ENCODE measurements around the gene PPM1N.
"Not testable (repeated sequence)": the region's sequence is repeated elsewhere in the genome, so short reads cannot be mapped to it uniquely, and the experiment has no call there.

PPM1N gene

GRCh38 chr19:45510352-45510751 is 12.1 kb downstream of the PPM1N start:
- DNase-seq = not testable (repeated sequence)

DNA sequence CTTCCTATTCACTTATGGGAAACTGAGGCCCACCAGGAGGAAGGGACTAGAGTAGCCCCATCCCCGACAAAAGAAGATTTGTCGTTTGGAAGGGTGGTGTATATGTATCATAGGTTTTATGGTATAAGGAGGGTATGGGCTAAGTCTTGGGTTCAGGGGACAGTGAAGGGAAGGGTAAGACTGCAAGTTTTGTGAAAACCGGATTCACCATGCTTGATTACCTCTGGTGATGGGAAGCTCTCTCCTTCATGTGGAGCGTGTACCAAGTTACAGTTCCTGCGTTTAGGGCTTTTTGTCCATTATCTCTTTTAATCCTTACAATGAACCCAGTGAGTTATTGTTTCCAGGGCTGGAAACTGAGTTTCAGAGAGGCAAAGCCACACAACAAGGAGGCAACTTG is 12.8 kb downstream of the PPM1N start:
- DNase-seq = no peak

DNA sequence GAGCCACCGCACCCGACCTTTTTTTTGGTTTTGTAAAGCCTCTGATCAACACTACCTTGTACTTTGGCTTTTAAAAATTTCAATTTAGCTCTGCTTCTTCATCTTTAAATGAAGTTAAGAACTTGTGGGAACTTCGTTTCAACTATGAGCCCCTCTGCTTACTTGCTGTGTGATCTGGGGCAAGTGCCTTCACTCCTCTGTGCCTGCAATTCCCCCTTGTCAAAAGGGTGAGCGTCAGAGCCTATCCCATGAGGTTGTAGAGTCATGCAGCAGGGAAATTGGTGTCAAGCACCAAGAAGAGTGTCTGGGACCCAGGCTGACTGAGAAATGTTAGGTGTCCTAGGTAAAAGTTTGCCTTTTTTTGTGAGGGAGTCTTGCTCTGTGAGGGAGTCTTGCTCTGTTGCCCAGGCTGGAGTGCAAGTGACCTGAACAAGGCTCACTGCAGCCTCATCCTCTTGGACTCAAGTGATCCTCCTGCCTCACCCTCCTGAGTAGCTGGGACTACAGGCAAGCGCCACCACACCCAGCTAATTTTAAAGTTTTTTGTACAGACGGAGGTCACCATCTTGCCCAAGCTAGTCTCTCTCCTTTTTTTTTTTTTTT is 14.7 kb downstream of the PPM1N start:
- no peak for DNase-seq

- no peak for DNase-seq
Observed at GRCh38 chr19:45514376-45515051, 16.3 kb downstream of the PPM1N start.

DNA sequence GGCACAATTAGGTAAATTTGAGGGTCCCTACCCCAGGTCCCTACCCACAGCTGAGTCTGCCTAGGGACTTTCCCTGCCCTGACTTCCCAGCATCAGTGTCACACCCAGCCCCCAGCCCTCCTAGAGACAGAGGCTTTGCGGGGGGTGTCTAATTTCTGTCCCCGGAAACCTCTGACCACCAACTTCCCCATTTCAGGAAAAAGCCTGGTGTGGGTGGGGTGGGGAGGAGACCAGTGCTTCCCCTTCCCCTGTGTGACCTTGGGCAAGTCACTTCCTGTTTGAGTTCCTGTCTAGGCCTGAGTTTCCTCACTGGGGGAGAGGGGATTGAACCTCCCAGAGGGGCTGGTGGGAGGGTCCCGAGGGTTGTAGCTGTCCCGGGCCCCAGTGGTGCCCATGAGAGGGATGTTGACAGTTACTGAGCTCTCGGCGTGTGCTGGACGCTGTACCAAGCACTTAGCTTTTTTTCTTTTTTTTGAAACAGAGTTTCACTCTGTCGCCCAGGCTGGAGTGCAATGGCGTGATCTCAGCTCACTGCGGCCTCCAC is 16.9 kb downstream of the PPM1N start:
- DNase-seq = no peak

- DNase-seq = no peak
Observed at GRCh38 chr19:45515807-45516401, 17.7 kb downstream of the PPM1N start.

DNA sequence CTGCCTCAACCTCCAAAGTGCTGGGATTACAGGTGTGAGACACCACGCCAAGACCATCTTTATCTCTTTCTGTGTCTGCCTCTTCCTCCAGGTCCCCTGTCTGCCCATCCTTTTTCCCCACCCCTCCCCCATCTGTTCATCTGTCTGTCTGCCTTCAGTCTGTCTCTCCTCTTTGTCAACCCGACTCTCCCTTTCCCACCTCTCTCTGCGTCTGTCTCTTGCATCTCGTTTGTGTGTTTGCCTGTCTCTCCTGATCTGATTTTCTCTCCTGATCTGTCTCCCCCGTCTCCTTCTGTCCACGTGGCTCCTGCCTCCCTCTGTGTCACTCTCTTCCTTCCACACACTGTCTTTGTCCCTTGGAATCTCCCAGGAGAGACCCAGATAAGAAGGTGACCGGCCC is 19.0 kb downstream of the PPM1N start:
- DNase-seq = no peak

DNA sequence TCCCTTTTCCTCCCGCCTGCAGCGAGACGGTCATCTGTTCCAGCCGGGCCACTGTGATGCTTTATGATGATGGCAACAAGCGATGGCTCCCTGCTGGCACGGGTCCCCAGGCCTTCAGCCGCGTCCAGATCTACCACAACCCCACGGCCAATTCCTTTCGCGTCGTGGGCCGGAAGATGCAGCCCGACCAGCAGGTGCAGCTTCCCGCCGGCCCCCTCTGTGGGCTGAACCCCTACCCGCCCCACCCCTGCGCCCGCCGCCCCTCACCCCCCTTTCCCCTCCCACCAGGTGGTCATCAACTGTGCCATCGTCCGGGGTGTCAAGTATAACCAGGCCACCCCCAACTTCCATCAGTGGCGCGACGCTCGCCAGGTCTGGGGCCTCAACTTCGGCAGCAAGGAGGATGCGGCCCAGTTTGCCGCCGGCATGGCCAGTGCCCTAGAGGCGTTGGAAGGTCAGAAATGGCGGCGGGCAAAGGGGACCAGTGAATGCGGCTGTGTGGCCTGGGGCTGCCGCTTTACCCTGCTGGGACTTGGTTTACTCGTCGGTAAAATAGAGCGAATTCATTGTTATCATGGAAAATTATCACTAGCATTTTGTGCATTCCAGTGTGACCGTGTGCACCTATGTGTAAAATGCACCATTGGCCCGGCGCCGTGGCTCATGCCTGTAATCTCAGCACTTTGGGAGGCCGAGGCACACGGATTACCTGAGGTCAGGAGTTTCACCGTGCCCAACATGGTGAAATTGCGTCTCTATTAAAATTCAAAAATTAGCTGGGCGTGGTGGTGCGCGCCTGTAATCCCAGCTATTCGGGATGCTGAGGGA is 19.6 kb downstream of the PPM1N start:
- DNase-seq = no peak

DNA sequence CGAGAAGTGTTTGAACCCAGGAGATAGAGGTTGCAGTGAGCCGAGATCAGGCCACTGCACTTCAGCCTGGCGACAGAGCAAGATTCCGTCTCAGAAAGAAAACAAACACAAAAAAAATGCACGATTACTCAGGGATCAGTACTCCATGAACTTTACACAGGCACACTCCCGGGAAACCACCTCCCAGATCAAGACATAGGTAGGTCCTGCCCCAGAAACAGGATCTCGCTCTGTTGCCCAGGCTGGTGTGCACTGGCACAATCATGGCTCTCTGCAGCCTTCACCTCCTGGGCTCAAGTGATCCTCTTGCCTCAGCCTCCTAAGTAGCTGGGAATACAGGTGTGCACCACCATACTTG is 20.2 kb downstream of the PPM1N start:
- DNase-seq = no peak

- DNase-seq = no peak
Observed at GRCh38 chr19:45522010-45522941, 24.0 kb downstream of the PPM1N start.

DNA sequence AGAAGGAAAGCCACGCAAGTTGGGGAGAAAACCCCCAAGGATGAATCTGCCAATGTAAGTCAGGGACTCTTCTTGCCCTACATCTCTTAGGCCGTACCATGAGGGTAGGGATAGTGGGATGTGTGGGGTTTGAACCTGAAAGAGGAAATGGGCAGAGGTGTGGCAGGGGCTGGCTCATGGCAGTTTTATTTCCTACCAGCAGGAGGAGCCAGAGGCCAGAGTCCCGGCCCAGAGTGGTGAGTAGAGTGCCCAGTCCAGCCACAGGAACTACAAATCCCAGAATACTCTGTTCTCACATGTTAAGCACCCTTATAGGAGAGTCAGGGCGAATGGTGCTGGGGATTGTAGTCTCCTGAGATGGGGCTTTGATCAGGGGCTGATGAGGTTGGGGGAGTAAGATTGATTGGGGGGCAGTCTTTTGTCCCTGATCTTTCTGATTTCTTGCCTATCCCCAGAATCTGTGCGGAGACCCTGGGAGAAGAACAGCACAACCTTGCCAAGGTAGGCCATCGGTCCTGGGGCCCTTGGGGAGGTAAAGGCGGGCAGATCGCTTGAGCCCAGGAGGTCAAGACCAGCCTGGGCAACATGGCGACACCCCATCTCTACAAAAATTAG is 25.5 kb downstream of the PPM1N start:
- DNase-seq = no peak

- DNase-seq = no peak
Observed at GRCh38 chr19:45524575-45525129, 26.4 kb downstream of the PPM1N start.

DNA sequence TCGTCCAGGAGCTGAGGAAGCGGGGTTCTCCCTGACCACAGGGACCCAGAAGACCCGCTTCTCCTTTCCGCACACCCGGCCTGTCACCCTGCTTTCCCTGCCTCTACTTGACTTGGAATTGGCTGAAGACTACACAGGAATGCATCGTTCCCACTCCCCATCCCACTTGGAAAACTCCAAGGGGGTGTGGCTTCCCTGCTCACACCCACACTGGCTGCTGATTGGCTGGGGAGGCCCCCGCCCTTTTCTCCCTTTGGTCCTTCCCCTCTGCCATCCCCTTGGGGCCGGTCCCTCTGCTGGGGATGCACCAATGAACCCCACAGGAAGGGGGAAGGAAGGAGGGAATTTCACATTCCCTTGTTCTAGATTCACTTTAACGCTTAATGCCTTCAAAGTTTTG is 27.9 kb downstream of the PPM1N start:
- DNase-seq = no peak

GRCh38 chr19:45526971-45527370 is 28.7 kb downstream of the PPM1N start:
- DNase-seq = no peak

DNA sequence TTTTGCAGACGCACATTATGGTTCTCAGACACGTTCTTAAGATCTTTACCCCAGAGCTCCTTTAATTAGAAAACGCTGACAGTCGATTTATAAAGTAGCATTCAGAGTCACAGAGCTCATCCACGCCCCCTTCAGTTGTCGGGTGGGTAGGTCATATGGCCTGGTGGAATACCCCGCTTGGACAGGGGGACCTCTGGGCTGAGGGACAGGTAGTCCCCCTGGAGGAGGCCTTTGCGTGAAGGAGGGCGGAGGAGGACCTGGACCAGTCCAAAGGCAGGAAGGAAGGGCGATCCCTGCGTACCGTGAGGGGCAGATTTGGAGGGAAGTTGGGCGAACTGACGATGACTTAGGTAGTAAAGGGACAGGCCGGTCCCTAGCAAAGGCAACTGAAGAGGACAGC is 29.5 kb downstream of the PPM1N start:
- DNase-seq = no peak

DNA sequence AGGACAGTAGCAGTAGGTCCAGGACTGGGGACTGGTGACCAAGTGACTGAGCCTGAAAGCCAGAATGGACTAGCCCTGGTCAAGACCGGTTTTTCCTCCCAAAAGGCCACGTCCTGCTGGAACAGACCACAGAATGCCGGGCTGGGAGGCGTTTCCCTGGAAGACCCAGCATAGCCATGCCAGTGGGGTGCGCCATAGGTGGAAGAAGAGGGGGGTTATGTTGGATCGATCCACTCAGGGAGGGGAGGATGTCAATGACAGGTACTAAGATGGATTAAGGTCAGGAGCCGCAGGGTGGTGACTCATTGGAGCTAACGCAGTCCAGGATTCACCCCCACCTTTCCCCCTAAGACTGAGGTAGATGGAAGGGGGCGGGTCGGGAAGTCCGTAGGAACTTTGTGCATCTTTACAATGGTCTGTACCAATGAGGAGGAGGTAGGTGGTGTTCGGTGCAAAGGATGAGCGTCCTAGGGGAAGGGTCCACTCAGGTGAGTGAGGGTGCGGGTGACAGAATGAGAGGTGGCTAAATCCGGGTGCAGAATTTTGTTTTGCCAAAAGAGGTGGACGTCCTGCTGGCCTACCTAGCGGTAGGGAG is 30.0 kb downstream of the PPM1N start:
- DNase-seq = no peak

DNA sequence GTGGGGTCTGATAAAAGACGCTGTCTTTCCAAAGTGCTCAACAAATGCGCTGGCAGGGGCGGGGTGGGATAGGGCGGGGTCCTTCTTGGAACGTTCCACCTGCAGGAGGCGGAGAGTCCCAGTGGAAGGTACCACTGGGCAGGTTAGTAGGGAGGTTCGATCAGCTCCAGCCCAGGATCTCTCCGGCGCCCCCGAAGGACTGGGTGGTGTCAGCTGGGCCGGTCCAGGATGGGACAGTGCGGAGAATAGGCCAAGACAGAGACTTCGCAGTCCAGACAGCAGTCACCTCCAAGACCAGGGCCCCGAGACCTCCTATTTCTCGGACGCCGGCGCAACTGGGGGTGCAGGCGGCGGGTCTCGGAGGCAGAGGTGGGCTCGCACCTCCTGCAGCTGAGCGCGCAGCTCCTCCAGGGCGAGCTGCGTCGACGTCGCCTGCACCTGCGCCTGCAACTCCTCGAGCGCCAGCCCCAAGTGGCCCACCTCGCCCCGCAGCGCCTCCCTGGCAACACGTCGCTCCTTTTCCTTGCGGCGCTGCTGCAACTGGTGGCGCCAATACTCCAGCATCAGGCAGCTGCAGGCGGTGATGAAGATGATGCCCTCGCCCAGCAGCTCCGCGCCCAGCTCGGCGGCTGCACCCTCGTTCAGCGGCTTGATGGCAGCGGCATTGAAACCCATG is 30.6 kb downstream of the PPM1N start:
- no peak for DNase-seq

GRCh38 chr19:45529420-45529785 is 31.2 kb downstream of the PPM1N start:
- DNase-seq = no peak

GRCh38 chr19:45531349-45531748 is 33.1 kb downstream of the PPM1N start:
- DNase-seq = no peak

- DNase-seq = no peak
Observed at GRCh38 chr19:45539459-45539858, 41.2 kb downstream of the PPM1N start.
